ENCODE data around the gene FAM120C.

FAM120C gene

GRCh38 chrX:54171091-54171490, 12.0 kb downstream of the FAM120C start:
- no peak for DNase-seq (ENCODE audit: low read depth, low spot score)

DNA sequence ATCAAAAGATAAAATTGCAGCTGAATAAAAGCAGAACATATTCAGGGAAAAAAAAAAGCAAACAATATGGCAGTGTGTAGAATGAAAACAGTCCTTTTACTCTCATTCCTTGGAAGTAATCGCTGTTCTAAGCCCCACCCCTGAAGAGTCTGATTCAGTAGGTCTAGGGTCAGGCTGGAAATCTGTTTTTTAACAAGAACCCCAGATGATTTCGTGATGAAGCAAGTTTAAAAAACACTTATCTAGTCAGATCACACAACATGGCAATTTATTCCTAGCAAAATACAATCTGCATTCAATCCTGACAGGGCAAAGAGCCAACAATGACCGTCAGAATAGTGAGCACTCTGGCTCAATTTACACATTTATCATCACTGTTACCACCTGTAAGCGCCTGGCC, 16.1 kb downstream of the FAM120C start:
- DNase-seq (ENCODE audit: low read depth, low spot score), result no peak

DNA sequence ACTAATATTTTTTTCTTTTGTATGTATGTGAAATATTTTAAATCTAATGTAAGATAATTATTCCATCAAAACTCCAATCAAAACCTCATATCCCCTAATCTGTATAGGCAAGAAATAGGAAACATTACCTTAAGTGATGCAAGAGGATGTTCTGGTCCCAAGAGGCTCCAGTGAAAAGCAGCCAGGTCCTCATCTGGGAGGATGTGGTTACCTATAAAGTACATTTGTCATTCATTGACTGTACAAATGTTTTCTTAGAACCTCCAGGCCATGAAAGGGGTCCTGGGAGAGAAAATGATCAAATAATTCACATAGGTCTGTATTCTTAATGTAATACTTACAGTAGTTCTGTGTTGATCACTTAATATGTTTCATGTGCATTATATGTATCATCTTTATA, 25.5 kb downstream of the FAM120C start:
- DNase-seq (ENCODE audit: low read depth, low spot score), result no peak

GRCh38 chrX:54134269-54134668, 48.8 kb downstream of the FAM120C start:
- DNase-seq (ENCODE audit: low read depth, low spot score), result no peak

DNA sequence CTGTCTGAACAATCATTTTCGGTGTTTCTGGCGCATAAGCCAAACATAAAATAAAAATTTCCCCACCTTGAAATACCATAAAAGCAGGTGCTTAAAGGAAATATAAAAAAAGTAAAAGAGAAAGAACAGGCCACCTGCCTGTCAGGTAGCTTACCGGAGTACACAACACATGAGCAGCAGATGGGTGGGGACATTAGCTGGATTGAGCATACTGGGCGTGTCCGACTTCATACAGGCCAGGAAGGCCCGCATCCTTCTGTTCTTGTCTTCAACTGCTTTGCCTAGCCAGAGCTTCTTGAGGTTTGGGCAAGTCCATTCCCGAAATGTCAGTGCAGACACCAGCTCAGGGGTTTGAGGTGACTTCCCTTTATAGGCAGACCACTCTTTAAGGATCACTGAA, 66.7 kb downstream of the FAM120C start:
- no peak for DNase-seq (ENCODE audit: low read depth, low spot score)

DNA sequence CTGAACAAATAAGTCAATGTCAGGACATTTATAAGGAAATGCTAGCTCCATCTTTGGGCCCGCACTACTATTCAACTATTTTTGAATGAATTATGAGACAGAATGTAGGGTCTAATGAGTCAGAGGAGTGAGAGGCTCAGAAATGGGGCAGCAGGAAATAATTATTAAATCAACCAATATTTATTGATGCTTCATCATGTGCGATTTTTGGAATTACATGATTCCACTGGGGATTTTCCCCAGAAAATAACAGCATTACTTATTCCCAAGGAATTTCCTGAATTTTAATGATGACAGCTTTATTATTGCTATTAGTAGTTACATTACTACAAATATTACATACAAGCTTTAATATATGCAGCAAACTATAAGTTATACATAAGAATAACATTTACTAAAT, 89.5 kb downstream of the FAM120C start:
- DNase-seq (ENCODE audit: low read depth, low spot score), result no peak

- no peak for DNase-seq (ENCODE audit: low read depth, low spot score)
Observed at GRCh38 chrX:54093159-54093558, 89.9 kb downstream of the FAM120C start.

GRCh38 chrX:54090880-54091279, 92.2 kb downstream of the FAM120C start:
- no peak for DNase-seq (ENCODE audit: low read depth, low spot score)

GRCh38 chrX:54089191-54089590, 93.9 kb downstream of the FAM120C start:
- no peak for DNase-seq (ENCODE audit: low read depth, low spot score)

DNA sequence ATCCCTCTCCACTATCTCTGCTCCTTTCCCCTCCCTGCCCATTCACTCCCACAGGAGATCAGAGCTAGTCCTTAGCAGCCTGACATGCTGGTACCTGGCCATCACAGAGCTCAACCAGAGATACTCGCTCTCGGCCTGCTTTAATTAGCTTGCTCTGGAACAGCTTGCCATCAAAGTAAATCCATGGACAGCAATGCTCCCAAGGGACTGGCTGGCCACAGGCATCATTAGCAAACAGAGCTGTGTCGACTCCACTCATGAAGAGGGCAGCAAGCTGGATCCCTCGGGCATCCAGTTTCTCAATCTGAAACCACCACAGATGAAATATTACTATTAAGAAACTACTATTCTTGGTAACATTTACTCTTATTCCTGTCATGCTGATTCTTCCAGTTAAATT, 95.4 kb downstream of the FAM120C start:
- no peak for DNase-seq (ENCODE audit: low read depth, low spot score)

DNA sequence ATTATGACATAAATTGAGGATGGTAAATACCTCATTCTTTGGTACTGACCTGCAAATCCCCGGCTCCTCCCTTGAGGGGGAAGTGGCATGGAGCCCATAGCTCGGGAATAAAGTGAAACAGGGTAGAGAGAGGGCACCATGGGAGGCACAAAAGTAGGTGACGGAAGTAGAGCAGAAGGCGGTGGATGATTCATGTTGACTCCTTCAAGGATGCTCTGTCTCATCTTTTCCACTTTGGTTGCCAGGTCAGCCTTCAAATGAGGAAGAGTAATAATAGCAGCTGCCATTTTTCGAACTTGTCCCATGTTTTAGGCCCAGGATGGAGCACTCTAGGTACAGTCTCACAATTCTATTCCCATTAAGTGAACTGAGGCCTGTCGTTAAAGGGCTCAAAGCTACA, 97.4 kb downstream of the FAM120C start:
- no peak for DNase-seq (ENCODE audit: low read depth, low spot score)

GRCh38 chrX:54076903-54077302, 106.2 kb downstream of the FAM120C start:
- DNase-seq (ENCODE audit: low read depth, low spot score), result no peak

DNA sequence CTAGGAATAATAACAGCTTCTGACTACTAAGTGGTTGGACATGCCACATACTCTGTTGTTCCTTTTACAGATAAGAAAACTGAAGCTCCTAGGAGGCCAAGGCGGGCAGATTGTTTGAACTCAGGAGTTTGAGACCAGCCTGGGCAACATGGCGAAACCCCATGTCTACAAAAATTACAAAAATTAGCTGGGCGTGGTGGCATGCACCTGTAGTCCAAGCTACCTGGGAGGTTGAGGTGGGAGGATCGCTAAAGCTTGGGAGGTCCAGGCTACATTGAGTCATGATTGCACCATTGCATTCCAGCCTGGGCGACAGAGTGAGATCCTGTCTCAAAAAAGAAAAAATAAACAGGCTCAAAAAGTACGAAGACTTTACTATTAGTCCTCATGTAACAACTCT, 108.2 kb downstream of the FAM120C start:
- no peak for DNase-seq (ENCODE audit: low read depth, low spot score)

- no peak for DNase-seq (ENCODE audit: low read depth, low spot score)
Observed at GRCh38 chrX:54067766-54068165, 115.3 kb downstream of the FAM120C start.

GRCh38 chrX:54066841-54067240, 116.2 kb downstream of the FAM120C start:
- DNase-seq (ENCODE audit: low read depth, low spot score), result no peak

GRCh38 chrX:54064564-54064963, 118.5 kb downstream of the FAM120C start:
- no peak for DNase-seq (ENCODE audit: low read depth, low spot score)

DNA sequence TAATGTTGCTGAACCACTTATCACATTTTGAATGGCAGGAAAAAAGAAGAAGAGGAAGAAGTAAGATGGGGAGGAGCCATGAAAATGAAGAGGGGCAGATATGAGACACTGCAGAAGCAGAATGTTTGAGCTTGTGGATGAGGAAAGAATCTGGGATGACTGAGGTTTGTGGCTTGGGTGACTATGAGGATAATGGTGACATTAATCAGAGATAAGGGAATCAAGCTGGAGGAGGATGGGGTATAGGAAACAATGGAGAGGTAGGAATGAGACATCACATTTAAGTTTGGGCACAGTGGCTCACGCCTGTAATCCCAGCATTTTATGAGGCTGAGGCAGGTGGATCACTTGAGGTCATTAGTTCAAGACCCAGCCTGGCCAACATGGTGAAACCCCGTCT, 119.7 kb downstream of the FAM120C start:
- no peak for DNase-seq (ENCODE audit: low read depth, low spot score)

- DNase-seq (ENCODE audit: low read depth, low spot score), result no peak
Observed at GRCh38 chrX:54049801-54050200, 133.3 kb downstream of the FAM120C start.

DNA sequence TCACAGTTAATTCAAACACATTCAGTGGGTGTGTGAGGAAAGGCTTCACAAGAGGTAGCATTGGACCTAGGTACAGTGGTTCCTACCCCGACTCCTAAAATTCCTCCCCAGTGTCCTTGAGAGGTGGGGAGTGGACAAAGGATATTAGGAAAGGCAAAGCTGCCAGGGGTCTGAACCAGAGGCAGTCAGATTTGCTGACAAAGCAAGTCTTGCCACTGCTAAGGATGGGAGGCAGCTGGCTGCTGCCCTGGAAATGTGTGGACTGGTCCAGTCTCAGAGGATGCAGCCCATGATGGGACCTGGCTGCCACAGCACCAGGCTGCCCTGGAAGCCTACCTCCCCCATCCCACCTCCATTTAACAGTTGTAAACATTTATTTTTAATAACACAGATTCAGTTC, 134.6 kb downstream of the FAM120C start:
- no peak for DNase-seq (ENCODE audit: low read depth, low spot score)

GRCh38 chrX:54045563-54046228, 137.4 kb downstream of the FAM120C start:
- DNase-seq (ENCODE audit: low read depth, low spot score), result no peak

- no peak for DNase-seq (ENCODE audit: low read depth, low spot score)
Observed at GRCh38 chrX:54044877-54045338, 138.1 kb downstream of the FAM120C start.

DNA sequence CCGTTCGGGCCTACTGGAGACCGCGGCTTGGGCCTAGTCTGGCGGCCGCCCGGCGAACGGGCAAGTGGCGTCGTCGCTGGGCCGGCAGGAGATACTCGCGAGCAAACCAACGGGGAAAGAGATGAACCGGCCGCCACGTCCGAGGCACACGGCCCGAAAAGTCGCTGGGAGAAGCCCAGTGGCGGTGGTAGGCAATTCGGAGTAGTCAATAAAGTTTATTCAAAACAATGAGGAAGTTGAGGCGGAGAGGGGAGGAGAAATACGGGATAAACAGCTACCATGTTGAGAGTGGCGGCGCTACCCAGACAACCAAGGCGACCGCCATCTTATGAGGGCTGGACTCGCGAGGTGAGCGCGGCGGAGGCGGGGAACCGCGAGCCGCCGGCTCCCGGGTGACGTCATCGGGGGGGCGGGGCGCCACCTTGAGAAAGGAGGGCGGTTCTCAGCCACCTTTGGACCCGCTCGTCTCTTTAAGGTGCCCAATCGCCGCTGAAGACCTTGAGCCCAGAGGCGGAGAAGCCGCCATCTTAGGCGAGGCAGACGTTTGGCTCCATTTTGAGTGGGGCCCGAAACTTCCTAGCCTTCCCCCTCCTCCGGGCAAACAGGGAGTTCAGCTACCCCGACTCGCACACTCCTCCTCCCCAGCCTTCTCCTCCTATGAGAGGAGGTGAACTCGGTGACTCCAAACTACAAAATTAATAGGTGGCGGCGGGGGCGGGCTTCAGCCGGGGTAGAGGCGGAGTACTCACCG, 138.8 kb downstream of the FAM120C start, which contains the start of gene PHF8:
Gene PHF8, minus strand, starts transcription at position 348 of the 751 bp plus-strand sequence. CDS start 1,745 bp downstream, outside the sequence.
- DNase-seq (ENCODE audit: low read depth, low spot score), result peak; percentile 91

DNA sequence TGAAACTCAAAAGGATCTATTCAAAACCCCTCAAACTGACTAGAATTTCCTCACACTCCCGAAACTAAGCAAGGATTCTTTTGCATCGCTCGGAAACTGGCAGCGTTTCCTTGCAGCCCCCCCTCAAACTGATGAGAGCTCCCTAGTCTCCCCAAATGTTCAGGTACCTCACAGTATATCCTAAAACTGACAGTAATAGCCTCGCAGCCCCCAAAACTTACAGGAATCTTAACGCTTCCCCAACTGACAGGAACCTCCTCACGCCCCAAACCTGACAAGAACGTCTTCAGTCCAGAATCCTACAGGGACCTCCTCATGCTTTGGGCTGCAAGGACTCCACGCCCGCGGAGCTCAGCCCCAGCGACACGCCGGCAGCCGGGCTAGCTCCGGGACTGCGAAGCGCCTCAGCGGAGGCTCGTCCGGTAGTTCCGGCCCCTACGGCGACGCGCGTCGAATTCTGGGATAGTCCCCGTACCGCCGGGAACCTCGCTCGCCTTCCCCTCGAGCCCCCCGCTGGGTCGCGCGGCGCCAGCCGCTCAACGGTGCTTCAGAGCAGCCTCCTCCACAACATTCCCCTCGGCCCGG, 139.4 kb downstream of the FAM120C start:
- no peak for DNase-seq (ENCODE audit: low read depth, low spot score)

Data from brain pericyte (primary cell).